Adrenal gland (tissue), 12 donors: ENCODE results near the gene RPLP2. TPM values are rescaled to one million over a fixed set of nuclear protein-coding genes. Genes with fewer than 3 reads are reported as not detected.

Source experiments
- DNase-seq, 7 donors: peaks; one replicate each; pipeline ENCODE4 v3.0.0-alpha.2; 2019 to 2020
- H3K27ac ChIP-seq, 5 donors: fragments of 200-600 bp; sonication (generic) in 4 of 5; 1 replicate in 3 of 5; 2 replicates in 2 of 5; pipeline versions ENCODE4 v1.5.1 to v1.8.0; 2016 to 2020; ENCODE audit warnings: mild to moderate bottlenecking in 1 of 5
- H3K27me3 ChIP-seq: fragments of 200-600 bp; 2 replicates; pipeline ENCODE4 v1.8.0; 2021
- H3K36me3 ChIP-seq, 2 donors: fragments of 200-600 bp; replicated peaks in 1 of 2; 1 replicate in 1 of 2; 2 replicates in 1 of 2; pipeline versions ENCODE4 v1.5.1 to v1.8.0; 2018 to 2022
- H3K4me1 ChIP-seq, 2 donors: fragments of 200-600 bp; replicated peaks in 1 of 2; 1 replicate in 1 of 2; 2 replicates in 1 of 2; pipeline versions ENCODE4 v1.5.1 to v1.8.0; 2018 to 2021
- H3K4me3 ChIP-seq, 4 donors: fragments of 200-600 bp; sonication (generic) in 3 of 4; one replicate each; pipeline ENCODE4 v1.5.1; 2016 to 2018
- H3K9me3 ChIP-seq, 3 donors: fragments of 200-600 bp; sonication (generic) in 1 of 3; replicated peaks in 1 of 3; 1 replicate in 2 of 3; 2 replicates in 1 of 3; pipeline versions ENCODE4 v1.5.1 to v1.8.0; 2016 to 2021
- POLR2A ChIP-seq, 2 donors: fragments of 450-650 bp; IDR thresholded peaks; one replicate each; pipeline ENCODE4 v1.6.1; 2017; ENCODE audit warnings: antibody characterized with exemption in 2 of 2, mild to moderate bottlenecking in 2 of 2, moderate library complexity in 1 of 2
- WGBS, 4 donors: extraction: QIAGEN DNeasy Blood & Tissue Kit in 2 of 4; methylation state at CpG; one replicate each; pipeline versions ENCODE4 v1.1.5 to v1.1.7; 2013 to 2017; 5-methylcytosine and 5-hydroxymethylcytosine counted together
- intact Hi-C, 2 donors: fragments of 100-400 bp; cut with DNase I; formaldehyde crosslinking; loops; one replicate each; pipeline versions ENCODE4 v1.14.1 to v1.15.0; 2022 to 2023
- polyA plus RNA-seq, 3 donors: library from polyadenylated mRNA; stranded (reverse); fragments of 200-250 nt in 2 of 3; fragments of 350-450 nt in 1 of 3; fragmentation: Illumina TruSeq in 1 of 3; extraction: RNeasy Lipid Tissue Mini Kit (QIAGEN cat#74804) in 1 of 3; gene quantifications; one replicate each; pipeline ENCODE4 v1.2.3, GENCODE V29; 2013 to 2014
- total RNA-seq, 9 donors: library from RNA; depleted of rRNA in 4 of 9; stranded (reverse); fragments of >200 nt in 4 of 9; fragments of 120-200 nt in 1 of 9; fragmentation: NEBNext Ultra II Directional in 1 of 9; extraction: Animal tissue kit (Norgen Biotek cat#: 25700) in 1 of 9; gene quantifications; one replicate each; pipeline versions ENCODE4 v1.1.0 to v1.2.4, GENCODE V29; 2013 to 2023
- TF ChIP-seq, protein P1 (sequence below), 6 experiments: fragments of 450-650 bp in 4 of 6; fragments of 200-600 bp in 2 of 6; sonication (generic) in 1 of 6; IDR thresholded peaks; 1 replicate in 5 of 6; 2 replicates in 1 of 6; pipeline versions ENCODE4 v1.5.1 to v1.8.0; 2016 to 2021; ENCODE audit warnings: antibody characterized with exemption in 6 of 6, mild to moderate bottlenecking in 2 of 6, moderate library complexity in 1 of 6
- donor health status: healthy with polysubstance abuse.
- donor health status: Bipolar disorder and iron deficiency.
- donor health status: DM: yes; HTN: yes; CAD: no.
- donor health status: DM: no; HTN: no; CAD: no.
- donor health status: DM: no; HTN: no; CAD: no.
- donor health status: DM: yes; HTN: yes; CAD: no.

RPLP2 gene
- total and polyA plus RNA-seq, 12 donors: 190 to 2,473 (median 1,248) TPM

DNA sequence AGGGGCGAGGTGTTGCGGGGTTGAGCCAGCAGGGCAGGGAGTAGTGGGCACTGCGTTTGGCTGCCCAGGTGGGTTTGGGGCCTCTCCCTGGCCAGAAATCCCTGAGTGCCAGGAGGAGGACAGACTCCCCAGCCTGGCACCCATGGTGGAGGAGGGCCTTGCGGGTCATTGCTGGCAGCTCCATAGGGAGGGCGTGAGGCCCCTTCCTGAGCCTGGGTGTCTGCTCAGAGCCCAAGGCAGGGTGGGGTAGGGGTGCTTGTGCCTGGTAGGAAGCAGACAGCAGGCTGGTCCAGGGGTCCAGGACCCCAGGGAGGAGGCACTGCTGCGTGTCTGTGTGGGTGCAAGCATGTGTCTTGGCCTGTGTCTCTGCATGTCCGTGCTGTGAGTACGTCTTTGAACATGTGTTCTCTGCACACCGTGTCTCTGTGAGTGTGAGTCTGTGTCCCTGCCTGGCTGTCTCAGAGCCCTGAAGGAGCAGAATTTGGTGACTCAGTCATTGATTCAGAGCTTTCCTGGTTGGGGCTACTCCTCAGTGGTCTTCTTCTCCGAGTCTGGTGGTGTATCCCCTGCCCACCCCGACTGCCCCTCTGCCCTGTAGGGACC lies 36.8 kb downstream of the RPLP2 start:
- H3K36me3 ChIP-seq: no peaks in the 10 kb centered on the region
- DNase-seq: peak in 1 of 7 donors; percentile 55
- peak overlapping the region in 2 of 5 donors; percentile 97 for H3K27ac ChIP-seq
- no peak overlapping the region for H3K4me3 ChIP-seq
- H3K4me1 ChIP-seq: peaks cover 32 to 38% of the 10 kb centered on the region in 2 donors
- H3K9me3 ChIP-seq: no peaks in the 10 kb centered on the region
- intact Hi-C loops: loop anchor here in 1 of 2 donors (5.0 kb wide), 1 partner anchor 206 kb away; no protein-coding TSS in a partner anchor
- H3K27me3 ChIP-seq: no peaks in the 10 kb centered on the region
- 75 to 81% (median 79%) methylated on average over 3 to 11 of the region's 11 CpGs for WGBS, 4 donors
- TF ChIP-seq POLR2A (IDR thresholded peaks at IDR 0.05): no peak
- TF ChIP-seq, protein P1, sequence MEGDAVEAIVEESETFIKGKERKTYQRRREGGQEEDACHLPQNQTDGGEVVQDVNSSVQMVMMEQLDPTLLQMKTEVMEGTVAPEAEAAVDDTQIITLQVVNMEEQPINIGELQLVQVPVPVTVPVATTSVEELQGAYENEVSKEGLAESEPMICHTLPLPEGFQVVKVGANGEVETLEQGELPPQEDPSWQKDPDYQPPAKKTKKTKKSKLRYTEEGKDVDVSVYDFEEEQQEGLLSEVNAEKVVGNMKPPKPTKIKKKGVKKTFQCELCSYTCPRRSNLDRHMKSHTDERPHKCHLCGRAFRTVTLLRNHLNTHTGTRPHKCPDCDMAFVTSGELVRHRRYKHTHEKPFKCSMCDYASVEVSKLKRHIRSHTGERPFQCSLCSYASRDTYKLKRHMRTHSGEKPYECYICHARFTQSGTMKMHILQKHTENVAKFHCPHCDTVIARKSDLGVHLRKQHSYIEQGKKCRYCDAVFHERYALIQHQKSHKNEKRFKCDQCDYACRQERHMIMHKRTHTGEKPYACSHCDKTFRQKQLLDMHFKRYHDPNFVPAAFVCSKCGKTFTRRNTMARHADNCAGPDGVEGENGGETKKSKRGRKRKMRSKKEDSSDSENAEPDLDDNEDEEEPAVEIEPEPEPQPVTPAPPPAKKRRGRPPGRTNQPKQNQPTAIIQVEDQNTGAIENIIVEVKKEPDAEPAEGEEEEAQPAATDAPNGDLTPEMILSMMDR (IDR thresholded peaks at IDR 0.05): no peak

DNA sequence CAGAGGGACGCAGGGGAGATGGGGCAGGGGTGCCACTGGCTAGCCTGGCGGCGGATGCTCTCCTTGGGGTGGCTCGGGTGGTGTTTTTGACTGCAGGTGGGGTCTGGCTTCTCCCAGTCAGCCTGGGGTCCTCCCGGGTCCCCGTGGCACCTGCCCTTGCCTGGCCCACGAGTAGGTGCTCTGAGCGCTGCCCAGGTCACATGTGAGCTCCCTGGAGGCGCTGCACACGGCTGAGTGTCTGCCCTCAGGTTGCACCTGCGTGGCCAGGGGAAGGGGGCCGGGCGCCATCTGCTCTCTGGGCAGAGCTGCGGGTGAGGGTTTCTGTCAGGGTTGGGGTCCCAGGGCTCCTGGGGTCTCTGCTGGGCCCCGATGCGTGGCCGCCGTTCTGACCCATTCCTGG lies 38.1 kb downstream of the RPLP2 start:
- H3K27me3 ChIP-seq: no peaks in the 10 kb centered on the region
- no peak overlapping the region for H3K27ac ChIP-seq
- H3K9me3 ChIP-seq: no peaks in the 10 kb centered on the region
- no peaks in the 10 kb centered on the region for H3K36me3 ChIP-seq
- WGBS, 4 donors: 71 to 100% (median 76%) methylated on average over 1 to 18 of the region's 18 CpGs; no CpG with 5 or more reads in 1 of the 4 donors
- no peak for TF ChIP-seq POLR2A (IDR thresholded peaks at IDR 0.05)
- TF ChIP-seq, protein P1 (IDR thresholded peaks at IDR 0.05): no peak
- H3K4me1 ChIP-seq: peaks cover 32 to 37% of the 10 kb centered on the region in 2 donors
- intact Hi-C loops: loop anchor here (2.0 to 5.0 kb wide), 3 partner anchors 61 to 204 kb away; no protein-coding TSS in a partner anchor
- DNase-seq: no peak
- H3K4me3 ChIP-seq: no peak overlapping the region

DNA sequence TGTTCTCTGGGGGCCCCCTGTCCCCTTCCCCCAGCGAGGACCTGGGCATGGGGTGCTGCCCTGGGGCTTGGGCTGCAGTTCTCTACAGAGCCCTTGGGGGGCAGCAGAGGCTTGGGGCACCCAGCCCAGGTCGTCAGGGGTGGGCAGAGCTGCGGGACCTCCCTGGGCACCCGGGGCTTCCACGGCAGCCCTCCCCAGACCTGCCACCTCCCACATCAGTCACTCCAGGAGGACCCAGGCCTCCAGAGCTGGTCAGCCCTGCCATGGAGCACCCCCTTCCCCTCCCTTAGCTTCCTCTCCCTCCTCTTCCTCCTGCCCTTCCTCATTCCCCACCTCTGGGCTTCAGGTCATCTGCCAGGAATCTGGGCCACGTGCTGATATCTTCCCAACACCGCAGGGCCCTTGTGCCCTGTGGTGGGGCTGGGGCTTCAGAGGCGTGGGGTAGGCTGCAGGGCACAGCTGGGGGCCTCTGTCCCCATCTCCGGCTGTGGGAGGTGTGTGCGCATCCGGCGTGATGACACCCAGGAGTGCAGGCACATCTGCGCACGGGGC lies 38.7 kb downstream of the RPLP2 start:
- Histone ChIP-seq H3K4me1 (peaks cover 26 to 32% of the 10 kb centered on the region in 2 donors), H3K36me3 (no peaks in the 10 kb centered on the region), H3K9me3 (no peaks in the 10 kb centered on the region), H3K4me3 (no peak overlapping the region), H3K27ac (no peak overlapping the region), H3K27me3 (no peaks in the 10 kb centered on the region)
- intact Hi-C loops: loop anchor here (2.0 to 5.0 kb wide), 3 partner anchors 60 to 204 kb away; no protein-coding TSS in a partner anchor
- DNase-seq: peak in 3 of 7 donors; percentile 56 to 68 (median 59)
- no peak for TF ChIP-seq POLR2A (IDR thresholded peaks at IDR 0.05)
- TF ChIP-seq, protein P1 (IDR thresholded peaks at IDR 0.05): peak; percentile 77 to 87 (median 82)
- 7 to 50% (median 25%) methylated on average over 6 to 14 of the region's 14 CpGs for WGBS, 4 donors

DNA sequence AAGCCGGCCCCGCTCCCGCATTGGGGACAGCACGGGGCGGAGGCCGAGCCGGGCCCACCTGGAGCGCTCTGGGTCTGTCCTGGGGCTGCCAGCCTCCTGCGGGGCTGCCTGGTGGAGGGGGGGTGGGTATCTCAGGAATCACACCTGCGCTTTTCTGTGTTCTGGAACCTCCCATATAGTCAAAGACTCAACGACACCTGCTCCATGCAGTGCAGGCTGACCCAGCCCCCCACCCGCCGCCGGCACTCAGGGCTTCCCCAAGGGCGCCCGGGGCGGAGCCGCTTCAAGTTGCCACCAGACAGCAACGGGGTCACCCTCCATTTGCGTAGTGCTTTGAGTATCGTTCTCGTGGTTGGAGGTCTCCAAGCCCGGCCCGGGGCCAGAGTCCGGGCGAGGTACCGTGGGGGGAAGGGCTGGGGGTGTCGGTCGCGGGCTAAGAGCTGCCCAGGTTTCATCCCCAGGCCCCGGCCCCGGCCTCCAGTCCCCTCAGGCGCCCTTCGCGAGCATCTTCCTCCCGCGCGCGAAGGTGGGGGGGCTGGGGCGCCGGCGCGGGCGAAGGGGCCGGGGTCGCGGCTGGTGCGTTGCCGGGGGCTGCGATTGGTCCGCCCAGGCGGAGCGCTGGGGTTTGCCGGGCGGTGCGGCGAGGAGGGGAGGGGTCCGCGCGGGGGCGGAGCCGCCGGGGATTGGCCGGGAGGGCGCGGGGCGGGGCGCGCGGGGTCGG lies 39.5 kb downstream of the RPLP2 start:
- Histone ChIP-seq H3K27me3 (no peaks in the 10 kb centered on the region), H3K36me3 (no peaks in the 10 kb centered on the region), H3K9me3 (no peaks in the 10 kb centered on the region), H3K27ac (no peak overlapping the region), H3K4me1 (peaks cover 18 to 24% of the 10 kb centered on the region in 2 donors), H3K4me3 (peak overlapping the region in 1 of 4 donors; percentile 46)
- WGBS, 4 donors: 5 to 17% (median 5%) methylated on average over 9 to 69 of the region's 71 CpGs
- intact Hi-C loops: loop anchor here (2.0 to 5.0 kb wide), 3 partner anchors 60 to 203 kb away; no protein-coding TSS in a partner anchor
- TF ChIP-seq POLR2A (IDR thresholded peaks at IDR 0.05): no peak
- TF ChIP-seq, protein P1 (IDR thresholded peaks at IDR 0.05): no peak
- DNase-seq: no peak
